H9 (cell line): ENCODE measurements around the gene ZNF668. TPM values are rescaled to one million over a fixed set of nuclear protein-coding genes. Genes with fewer than 3 reads are reported as not detected.

Source experiments
- DNase-seq: peaks from one replicate; pipeline ENCODE4 v3.0.0-alpha.2; 2017
- H2AFZ ChIP-seq: one replicate; pipeline ENCODE4 v1.6.1; 2013; ENCODE audit warnings: mild to moderate bottlenecking, low read length, control low read depth, moderate library complexity
- H2AK5ac ChIP-seq: 2 replicates; pipeline ENCODE4 v1.6.1; 2013; ENCODE audit warnings: low read length, control low read depth, mixed read lengths; ENCODE audit not compliant: insufficient read length
- H2BK120ac ChIP-seq: one replicate; pipeline ENCODE4 v1.6.1; 2013; ENCODE audit warnings: low read depth, mild to moderate bottlenecking, low read length, control low read depth, inconsistent platforms; ENCODE audit not compliant: poor library complexity, severe bottlenecking
- H2BK12ac ChIP-seq: 2 replicates; pipeline ENCODE4 v1.6.1; 2013; ENCODE audit warnings: low read length, control low read depth, mixed read lengths, low read depth; ENCODE audit not compliant: insufficient read length
- H2BK15ac ChIP-seq: 2 replicates; pipeline ENCODE4 v1.6.1; 2013; ENCODE audit warnings: low read depth, low read length, control low read depth
- H2BK20ac ChIP-seq: one replicate; pipeline ENCODE4 v1.6.1; 2013; ENCODE audit warnings: low read depth, mild to moderate bottlenecking, low read length, control low read depth, inconsistent platforms; ENCODE audit not compliant: poor library complexity, severe bottlenecking
- H2BK5ac ChIP-seq: 2 replicates; pipeline ENCODE4 v1.6.1; 2013; ENCODE audit warnings: low read length, control low read depth, mixed read lengths; ENCODE audit not compliant: insufficient read length
- H3K14ac ChIP-seq: 2 replicates; pipeline ENCODE4 v1.6.1; 2013; ENCODE audit warnings: low read length, control low read depth; ENCODE audit not compliant: insufficient read depth
- H3K18ac ChIP-seq: 2 replicates; pipeline ENCODE4 v1.6.1; 2013; ENCODE audit warnings: low read depth, mild to moderate bottlenecking, mixed read lengths, low read length, control low read depth; ENCODE audit not compliant: insufficient read length
- H3K23ac ChIP-seq: 2 replicates; pipeline ENCODE4 v1.6.1; 2013; ENCODE audit warnings: low read length, control low read depth, mixed read lengths, low read depth; ENCODE audit not compliant: insufficient read length
- H3K23me2 ChIP-seq: 2 replicates; pipeline ENCODE4 v1.6.1; 2013; ENCODE audit warnings: low read depth, mild to moderate bottlenecking, mixed read lengths, low read length, control low read depth; ENCODE audit not compliant: insufficient read length, poor library complexity, severe bottlenecking
- H3K27ac ChIP-seq: 2 replicates; pipeline ENCODE4 v1.5.1; 2013; ENCODE audit warnings: low read length, control low read depth, mixed read lengths, low read depth; ENCODE audit not compliant: insufficient read length
- H3K27me3 ChIP-seq: 2 replicates; pipeline ENCODE4 v1.6.1; 2013; ENCODE audit warnings: low read length, control low read depth, inconsistent platforms; ENCODE audit not compliant: insufficient read depth
- H3K4ac ChIP-seq: 2 replicates; pipeline ENCODE4 v1.6.1; 2013; ENCODE audit warnings: low read depth, mild to moderate bottlenecking, control low read depth, inconsistent platforms, low read length, moderate library complexity
- H3K4me1 ChIP-seq: 2 replicates; pipeline ENCODE4 v1.6.1; 2013; ENCODE audit warnings: low read length, control low read depth, inconsistent platforms; ENCODE audit not compliant: insufficient read depth
- H3K4me2 ChIP-seq: 2 replicates; pipeline ENCODE4 v1.6.1; 2013; ENCODE audit warnings: low read length, control low read depth, mixed read lengths; ENCODE audit not compliant: insufficient read length, insufficient read depth
- H3K56ac ChIP-seq: 2 replicates; pipeline ENCODE4 v1.6.1; 2013; ENCODE audit warnings: low read depth, mild to moderate bottlenecking, mixed read lengths, low read length, control low read depth; ENCODE audit not compliant: insufficient read length
- H3K79me1 ChIP-seq: 2 replicates; pipeline ENCODE4 v1.6.1; 2013; ENCODE audit warnings: low read depth, mild to moderate bottlenecking, moderate library complexity, low read length, control low read depth, inconsistent platforms; ENCODE audit not compliant: insufficient read depth, poor library complexity, severe bottlenecking
- H3K79me2 ChIP-seq: 2 replicates; pipeline ENCODE4 v1.6.1; 2013; ENCODE audit warnings: low read length, control low read depth, inconsistent platforms; ENCODE audit not compliant: insufficient read depth
- H3K9ac ChIP-seq: 2 replicates; pipeline ENCODE4 v1.6.1; 2013; ENCODE audit warnings: low read length, control low read depth, mixed read lengths; ENCODE audit not compliant: insufficient read length; ENCODE audit errors: extremely low read depth
- H3K9me3 ChIP-seq: one replicate; pipeline ENCODE4 v1.6.1; 2013; ENCODE audit warnings: low read depth, low read length, inconsistent platforms; ENCODE audit not compliant: control insufficient read depth
- H3T11ph ChIP-seq: one replicate; pipeline ENCODE4 v1.6.1; 2013; ENCODE audit warnings: mild to moderate bottlenecking, low read length, control low read depth, inconsistent platforms
- H4K20me1 ChIP-seq: one replicate; pipeline ENCODE4 v1.6.1; 2013; ENCODE audit not compliant: control insufficient read depth, insufficient read length, insufficient read depth
- H4K5ac ChIP-seq: 2 replicates; pipeline ENCODE4 v1.6.1; 2013; ENCODE audit warnings: low read depth, mild to moderate bottlenecking, mixed read lengths, low read length, control low read depth; ENCODE audit not compliant: insufficient read length
- H4K8ac ChIP-seq: replicated peaks from 2 replicates; pipeline ENCODE4 v1.6.1; 2013; ENCODE audit warnings: low read length, control low read depth, mixed read lengths, low read depth; ENCODE audit not compliant: insufficient read length
- H4K91ac ChIP-seq: 2 replicates; pipeline ENCODE4 v1.6.1; 2013; ENCODE audit warnings: low read depth, mild to moderate bottlenecking, moderate library complexity, mixed read lengths, low read length, control low read depth; ENCODE audit not compliant: insufficient read length
- H3K27ac Mint-ChIP-seq, 3 experiments: 2 replicates in 2 of 3; 3 replicates in 1 of 3; pipeline ENCODE4 v1.8.0; 2020 to 2021; ENCODE audit warnings: mixed read lengths in 3 of 3, mild to moderate bottlenecking in 1 of 3, moderate library complexity in 1 of 3
- H3K27me3 Mint-ChIP-seq: 2 replicates; pipeline ENCODE4 v1.8.0; 2021; ENCODE audit warnings: low read depth, mild to moderate bottlenecking, moderate library complexity, mixed read lengths
- H3K36me3 Mint-ChIP-seq, 3 experiments: 2 replicates in 2 of 3; 3 replicates in 1 of 3; pipeline ENCODE4 v1.8.0; 2020 to 2021; ENCODE audit warnings: low read depth in 3 of 3, mixed read lengths in 3 of 3; ENCODE audit not compliant: insufficient read depth in 1 of 3
- H3K4me1 Mint-ChIP-seq, 2 experiments: 2 replicates each; pipeline ENCODE4 v1.8.0; 2020; ENCODE audit warnings: mixed read lengths in 2 of 2
- H3K4me3 Mint-ChIP-seq, 2 experiments: 2 replicates in 1 of 2; 3 replicates in 1 of 2; pipeline ENCODE4 v1.8.0; 2020 to 2021; ENCODE audit warnings: mild to moderate bottlenecking in 2 of 2, mixed read lengths in 2 of 2, moderate library complexity in 1 of 2
- H3K9me3 Mint-ChIP-seq, 2 experiments: 2 replicates in 1 of 2; 3 replicates in 1 of 2; pipeline ENCODE4 v1.8.0; 2020; ENCODE audit warnings: mild to moderate bottlenecking in 2 of 2, mixed read lengths in 2 of 2, moderate library complexity in 1 of 2
- CTCF ChIP-seq: fragments of 200-600 bp; sonication (generic); conservative IDR thresholded peaks from 3 replicates; pipeline ENCODE4 v1.8.0; 2021; ENCODE audit warnings: antibody characterized with exemption, mild to moderate bottlenecking
- WGBS: extraction: QIAGEN DNeasy Blood & Tissue Kit; methylation state at CpG from one replicate; pipeline ENCODE4 v1.1.7; 2013; ENCODE audit warnings: missing lambda C conversion rate, low lambda C conversion rate, mixed read lengths; ENCODE audit not compliant: insufficient read length; ENCODE audit errors: extremely low coverage; 5-methylcytosine and 5-hydroxymethylcytosine counted together
- total RNA-seq: library from RNA; stranded (reverse); gene quantifications from 2 replicates; pipeline ENCODE4 v1.2.1, GENCODE V29; 2021

The ZNF668 gene
- total RNA-seq, 1 experiment from 2014 or later: 18.6 TPM

GRCh38 chr16:31050280-31051030, 23.6 kb downstream of the ZNF668 start:
- Histone ChIP-seq H3K27me3 (no peaks in the 10 kb centered on the region), H4K5ac (no peak overlapping the region), H3K23ac (no peak overlapping the region), H3K18ac (no peak overlapping the region), H3K9ac (no peak overlapping the region), H2BK5ac (no peak overlapping the region), H4K91ac (no peak overlapping the region), H3K79me2 (no peaks in the 10 kb centered on the region), H4K8ac (no peak overlapping the region), H3K9me3 (no peaks in the 10 kb centered on the region), H3K4me2 (no peak overlapping the region), H4K20me1 (no peaks in the 10 kb centered on the region), H3K56ac (no peak overlapping the region), H2BK12ac (no peak overlapping the region), H3T11ph (no peak overlapping the region), H2BK20ac (no peak overlapping the region), H2BK15ac (no peak overlapping the region), H3K4me1 (no peaks in the 10 kb centered on the region), H3K4ac (no peak overlapping the region), H3K27ac (no peak overlapping the region), H2AFZ (no peak overlapping the region), H3K14ac (no peak overlapping the region), H2BK120ac (no peak overlapping the region), H3K23me2 (no peaks in the 10 kb centered on the region), H3K79me1 (no peaks in the 10 kb centered on the region), H2AK5ac (no peak overlapping the region)
- no peak overlapping the region; a peak in 1 of 5 replicates for H3K4me3 Mint-ChIP-seq
- no peak for DNase-seq
- H3K27ac Mint-ChIP-seq: no peak overlapping the region
- H3K27me3 Mint-ChIP-seq: peaks cover 6% of the 10 kb centered on the region
- no peaks in the 10 kb centered on the region for H3K9me3 Mint-ChIP-seq
- TF ChIP-seq CTCF: no peak
- no CpG with 5 or more reads among the region's 10 CpGs for WGBS
- no peaks in the 10 kb centered on the region for H3K36me3 Mint-ChIP-seq
- peaks cover 12 to 18% of the 10 kb centered on the region in 2 experiments for H3K4me1 Mint-ChIP-seq
